Smooth muscle cell of the brain vasculature (primary cell): ENCODE data around the gene OTOS.

Experiments used
- DNase-seq: peaks from one replicate; pipeline ENCODE4 v3.0.0-alpha.2; 2012; ENCODE audit warnings: low read depth, low spot score

OTOS gene

DNA sequence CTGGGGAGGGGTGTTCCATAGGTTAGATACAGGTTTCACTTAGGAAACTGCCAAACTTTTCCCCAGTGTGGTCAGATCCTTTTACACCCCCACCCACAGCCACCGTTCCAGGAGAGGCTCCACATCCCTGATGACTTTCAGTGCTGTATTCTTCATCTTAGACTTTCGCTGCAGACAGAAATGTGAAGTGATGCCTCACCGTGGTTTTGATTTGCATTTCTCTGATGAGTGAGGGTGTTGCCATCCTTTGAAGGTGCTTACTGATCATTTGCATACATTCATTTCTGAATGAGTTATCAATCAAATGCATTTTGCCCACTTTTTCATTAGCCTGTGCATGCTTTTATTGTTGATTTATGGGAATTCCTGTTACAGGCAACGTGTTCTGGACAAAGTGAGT lies 19.3 kb downstream of the OTOS start:
- no peak for DNase-seq

- no peak for DNase-seq
These were observed 26.2 kb downstream of the OTOS start for GRCh38 chr2:240114233-240114632.

DNA sequence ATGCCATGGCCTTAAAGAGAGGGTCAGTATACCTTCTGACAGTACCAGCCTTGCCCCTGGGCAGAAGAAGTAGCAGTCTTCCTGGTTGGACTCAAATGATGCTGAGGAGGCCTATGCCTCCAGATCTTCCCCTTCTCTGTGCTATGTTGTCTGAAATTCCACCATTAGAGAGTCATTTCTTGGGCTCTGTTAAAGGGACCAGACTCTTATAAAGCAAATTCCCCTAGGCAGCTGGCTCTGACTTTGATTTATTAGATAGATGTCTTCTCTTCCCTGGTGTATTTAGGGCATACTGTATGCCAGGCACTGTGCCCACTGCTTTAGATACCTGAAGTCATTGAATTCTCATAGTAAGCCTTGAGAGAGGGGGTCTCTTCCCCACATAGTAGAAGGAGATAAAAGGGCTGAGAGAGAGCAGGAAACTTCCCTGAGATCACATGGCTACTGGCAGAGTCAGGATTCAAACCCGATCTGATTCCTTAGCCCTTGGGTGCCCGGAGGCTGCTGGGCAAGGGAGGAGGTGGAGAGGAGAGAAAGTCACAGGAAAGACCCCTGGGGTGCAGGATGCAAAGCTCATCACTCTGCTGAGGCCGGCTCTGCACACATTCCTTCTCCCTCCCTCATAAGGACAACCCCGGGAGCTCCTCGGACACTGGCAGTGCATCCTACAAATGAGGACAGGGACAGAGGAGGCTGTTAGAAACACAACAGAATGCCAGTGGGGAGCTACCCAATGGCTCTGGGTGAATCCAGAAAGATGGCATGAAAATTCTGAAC lies 27.4 kb downstream of the OTOS start:
- no peak for DNase-seq

DNA sequence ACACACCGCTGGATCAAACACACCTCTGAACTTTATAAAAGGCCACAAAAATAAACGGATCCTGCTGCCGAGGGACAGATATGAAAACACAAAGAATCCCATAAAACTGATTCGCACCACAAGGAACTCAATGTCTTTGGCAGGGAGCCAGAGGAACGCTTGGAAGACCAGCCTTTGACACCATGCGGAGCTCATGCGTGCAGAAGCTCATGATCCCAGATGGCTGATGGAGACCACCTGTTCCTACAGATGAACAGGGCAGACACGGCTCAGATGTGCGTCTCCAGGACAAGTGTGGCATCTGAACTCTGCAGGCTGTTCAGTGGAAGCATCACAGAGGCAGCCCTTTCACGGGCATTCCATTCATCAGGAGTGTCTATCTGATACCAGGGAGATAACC lies 29.2 kb downstream of the OTOS start:
- no peak for DNase-seq

DNA sequence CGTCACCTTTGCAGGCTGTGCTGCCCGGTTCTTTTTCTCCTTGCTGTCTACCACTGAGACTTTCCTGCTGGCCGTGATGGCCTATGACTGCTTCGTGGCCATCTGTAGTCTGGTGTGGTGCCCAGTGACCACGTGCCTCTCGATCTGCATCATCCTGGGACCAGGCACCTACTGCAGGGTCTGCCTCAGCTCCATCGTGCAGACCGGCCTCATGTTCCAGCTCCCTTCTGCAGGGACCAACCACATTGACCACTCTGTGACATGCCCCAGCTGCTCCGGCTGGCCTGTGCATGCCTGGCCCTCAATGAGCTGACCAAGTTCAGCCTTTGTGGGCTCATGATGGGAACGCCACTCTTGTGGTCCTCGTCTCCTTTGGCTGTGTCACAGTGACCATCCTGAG lies 31.1 kb downstream of the OTOS start:
- DNase-seq = no peak

GRCh38 chr2:240107477-240107796 lies 33.0 kb downstream of the OTOS start:
- DNase-seq = no peak

DNA sequence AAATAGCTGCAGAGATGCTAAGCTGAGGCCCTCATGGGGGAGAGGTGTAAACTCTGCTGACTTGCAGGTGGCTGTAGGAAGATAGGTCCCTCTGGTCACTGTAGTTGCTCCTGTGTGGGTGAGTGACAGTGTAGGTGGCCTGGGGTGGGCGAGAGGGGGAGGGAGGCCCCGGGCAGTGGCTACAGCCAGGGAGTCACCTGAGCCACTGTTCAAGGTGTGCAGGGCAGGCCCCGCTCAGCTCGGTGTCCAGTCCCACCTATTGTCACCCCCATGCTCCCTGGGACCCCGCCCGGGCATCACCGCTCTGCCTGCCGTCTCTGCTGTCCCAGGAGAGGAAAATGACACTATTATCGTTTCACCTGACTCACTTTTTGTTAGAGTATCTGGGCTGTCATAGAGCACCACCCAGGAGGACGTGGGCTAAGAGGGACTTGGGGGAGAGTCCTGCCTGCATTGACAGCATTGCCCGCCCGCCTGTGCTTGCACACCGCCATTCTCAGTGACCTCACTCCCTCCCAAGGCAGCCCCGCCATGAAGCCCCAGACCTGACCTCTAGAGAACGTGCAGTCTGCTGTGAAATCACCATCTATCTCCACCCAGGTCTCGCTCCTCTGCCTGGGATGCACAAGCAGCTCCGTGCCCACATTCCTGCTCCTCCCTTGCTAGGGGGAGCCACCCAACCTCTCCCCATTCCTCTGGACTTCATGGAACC lies 33.5 kb downstream of the OTOS start:
- no peak for DNase-seq

- DNase-seq = no peak
These were observed 34.5 kb downstream of the OTOS start for GRCh38 chr2:240105982-240106381.

DNA sequence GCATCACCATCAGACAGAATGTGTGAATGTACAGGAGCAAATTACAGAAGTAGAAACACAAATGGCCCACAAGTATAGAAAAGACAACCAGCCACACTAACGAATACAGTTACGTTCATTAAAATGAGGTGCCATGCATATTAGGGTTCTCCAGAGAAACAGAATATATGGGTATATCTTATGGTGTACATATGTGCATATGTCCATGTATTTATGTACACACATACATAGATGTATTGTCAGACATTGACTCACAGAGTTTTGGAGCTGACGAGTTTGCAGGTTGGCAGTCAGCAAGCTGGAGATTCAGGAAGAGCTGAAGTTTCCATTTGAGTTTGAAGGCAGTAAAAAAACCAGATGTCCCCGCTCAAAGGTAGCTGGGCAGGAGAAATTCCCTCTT lies 37.3 kb downstream of the OTOS start:
- no peak for DNase-seq

- DNase-seq = no peak
These were observed 42.1 kb downstream of the OTOS start for GRCh38 chr2:240098349-240098748.

DNA sequence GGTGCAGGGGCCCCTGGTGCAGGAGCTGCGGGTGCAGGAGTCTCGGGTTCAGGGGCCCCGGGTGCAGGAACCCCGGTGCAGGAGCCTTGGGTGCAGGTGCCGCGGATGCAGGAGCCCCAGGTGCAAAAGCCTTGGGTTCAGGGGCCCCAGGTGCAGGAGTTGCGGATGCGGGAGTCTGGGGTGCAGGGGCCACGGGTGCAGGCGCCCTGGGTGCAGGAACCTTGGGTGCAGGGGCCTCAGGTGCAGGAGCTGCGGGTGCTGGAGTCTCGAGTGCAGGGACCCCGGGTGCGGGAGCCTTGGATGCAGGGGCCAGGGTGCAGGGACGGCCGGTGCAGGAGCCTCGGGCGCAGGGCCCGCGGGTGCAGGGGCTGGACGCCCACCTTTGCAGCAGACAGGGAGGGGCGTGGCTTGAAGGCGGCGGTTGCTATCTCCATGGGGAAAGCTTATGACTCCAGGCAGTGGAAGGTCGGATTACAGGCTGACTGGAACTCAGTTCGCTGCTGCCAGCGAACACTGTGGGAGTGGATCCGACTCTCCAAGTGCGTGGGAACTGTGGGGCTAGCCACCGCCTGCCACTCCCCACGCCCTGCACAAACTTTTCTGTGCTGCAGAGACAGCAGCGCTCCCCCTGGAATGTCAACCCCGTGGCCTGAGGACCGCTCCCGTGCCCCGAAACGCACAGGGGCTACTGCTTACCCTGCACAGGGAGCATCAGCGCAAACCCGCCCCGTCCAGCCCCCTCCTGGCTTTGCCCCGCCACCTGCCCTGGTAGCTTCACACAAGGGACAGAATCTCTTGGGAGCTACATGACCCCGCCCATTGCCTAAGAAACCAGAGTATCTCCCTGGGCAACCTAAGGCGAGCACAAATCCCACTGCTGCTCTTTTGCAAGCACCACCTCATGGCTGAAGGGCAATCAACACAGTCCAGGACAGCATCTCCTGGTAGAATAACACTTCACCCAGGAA lies 44.6 kb downstream of the OTOS start:
- DNase-seq = no peak

DNA sequence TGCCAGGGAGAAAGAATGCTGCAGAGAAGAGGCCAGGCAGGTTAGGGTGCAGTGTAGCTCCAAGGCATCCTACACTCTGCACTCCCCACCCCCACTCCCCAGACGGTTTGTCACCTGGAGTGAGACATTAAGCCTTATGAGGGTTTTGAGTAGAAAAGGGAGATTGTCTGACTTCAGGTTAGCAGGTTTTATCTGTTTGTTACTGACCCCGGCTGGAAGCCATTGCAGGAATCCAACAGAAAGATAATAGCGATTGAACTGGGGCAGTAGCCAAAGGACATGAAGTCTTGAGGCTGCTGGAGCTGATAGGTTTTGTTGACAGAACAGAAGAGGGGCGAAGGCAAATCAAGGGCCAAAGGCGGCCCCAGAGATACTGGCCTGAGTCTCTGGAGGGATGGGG lies 51.2 kb downstream of the OTOS start:
- no peak for DNase-seq
